Body of pancreas (tissue), 4 donors: ENCODE measurements around the gene LOXL4.

Source experiments
- POLR2A ChIP-seq, 3 donors: fragments of 450-650 bp; IDR thresholded peaks; one replicate each; pipeline ENCODE4 v1.6.1; 2016; ENCODE audit warnings: antibody characterized with exemption in 3 of 3, mild to moderate bottlenecking in 2 of 3
- TF ChIP-seq, protein P1 (sequence below), 7 experiments: fragments of 450-650 bp in 4 of 7; fragments of 200-600 bp in 3 of 7; sonication (generic) in 3 of 7; IDR thresholded peaks; one replicate each; pipeline ENCODE4 v1.5.1; 2016 to 2019; ENCODE audit warnings: antibody characterized with exemption in 7 of 7

DNA sequence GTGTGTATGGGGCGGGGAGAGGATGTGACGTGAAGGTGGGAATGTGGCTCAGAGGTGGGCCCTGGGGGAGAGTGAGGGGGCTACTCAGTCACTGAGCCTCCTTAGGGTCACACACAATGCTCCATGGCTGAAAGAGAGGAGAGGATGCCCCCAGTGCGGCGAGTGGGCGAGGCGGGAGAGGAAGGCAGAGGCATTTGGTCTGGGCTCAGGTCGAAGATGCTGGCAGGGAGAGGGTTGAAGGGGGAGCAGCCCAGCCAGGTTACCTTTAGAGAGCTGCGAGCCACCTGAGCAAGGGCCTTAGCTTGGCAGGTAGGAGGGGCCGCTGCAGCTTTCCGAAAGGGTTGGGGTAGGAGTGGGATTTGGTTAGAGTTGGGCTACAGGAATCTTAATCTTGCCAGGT, 4.7 kb upstream of the LOXL4 start:
- TF ChIP-seq, protein P1, sequence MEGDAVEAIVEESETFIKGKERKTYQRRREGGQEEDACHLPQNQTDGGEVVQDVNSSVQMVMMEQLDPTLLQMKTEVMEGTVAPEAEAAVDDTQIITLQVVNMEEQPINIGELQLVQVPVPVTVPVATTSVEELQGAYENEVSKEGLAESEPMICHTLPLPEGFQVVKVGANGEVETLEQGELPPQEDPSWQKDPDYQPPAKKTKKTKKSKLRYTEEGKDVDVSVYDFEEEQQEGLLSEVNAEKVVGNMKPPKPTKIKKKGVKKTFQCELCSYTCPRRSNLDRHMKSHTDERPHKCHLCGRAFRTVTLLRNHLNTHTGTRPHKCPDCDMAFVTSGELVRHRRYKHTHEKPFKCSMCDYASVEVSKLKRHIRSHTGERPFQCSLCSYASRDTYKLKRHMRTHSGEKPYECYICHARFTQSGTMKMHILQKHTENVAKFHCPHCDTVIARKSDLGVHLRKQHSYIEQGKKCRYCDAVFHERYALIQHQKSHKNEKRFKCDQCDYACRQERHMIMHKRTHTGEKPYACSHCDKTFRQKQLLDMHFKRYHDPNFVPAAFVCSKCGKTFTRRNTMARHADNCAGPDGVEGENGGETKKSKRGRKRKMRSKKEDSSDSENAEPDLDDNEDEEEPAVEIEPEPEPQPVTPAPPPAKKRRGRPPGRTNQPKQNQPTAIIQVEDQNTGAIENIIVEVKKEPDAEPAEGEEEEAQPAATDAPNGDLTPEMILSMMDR (IDR thresholded peaks at IDR 0.05): no peak
- no peak for TF ChIP-seq POLR2A (IDR thresholded peaks at IDR 0.05)
